Calu3 (cell line): ENCODE results near the gene HP1BP3. TPM values are rescaled to one million over a fixed set of nuclear protein-coding genes. Genes with fewer than 3 reads are reported as not detected.
A peak's percentile ranks its signal among the peaks of the same experiment; 100 is the strongest.

ENCODE experiments used
- BruUV-seq: library from RNA; stranded (reverse); fragments of 400-500 nt; replicated peaks from 2 replicates; lab custom pipeline; 2021; lab: Mats Ljungman, UMichigan
- CTCF ChIA-PET: fragments of 300-600 bp; sonication (Branson Sonifier 250); formaldehyde crosslinking; loops from one replicate; lab custom pipeline; 2022; ENCODE audit warnings: antibody characterized with exemption; lab: Charles Lee
- DNase-seq: peaks from one replicate; pipeline ENCODE4 v3.0.0; 2022
- H3K27ac Mint-ChIP-seq: one replicate; pipeline ENCODE4 v1.8.0; 2022; ENCODE audit warnings: mixed read lengths; ENCODE audit not compliant: unreplicated experiment
- H3K27me3 Mint-ChIP-seq: one replicate; pipeline ENCODE4 v1.8.0; 2022; ENCODE audit warnings: mixed read lengths; ENCODE audit not compliant: unreplicated experiment
- H3K36me3 Mint-ChIP-seq: one replicate; pipeline ENCODE4 v1.8.0; 2022; ENCODE audit warnings: mild to moderate bottlenecking, moderate library complexity, mixed read lengths; ENCODE audit not compliant: insufficient read depth, unreplicated experiment
- H3K4me1 Mint-ChIP-seq: one replicate; pipeline ENCODE4 v1.8.0; 2022; ENCODE audit warnings: mild to moderate bottlenecking, low read depth, mixed read lengths; ENCODE audit not compliant: unreplicated experiment
- H3K4me3 Mint-ChIP-seq: one replicate; pipeline ENCODE4 v1.8.0; 2022; ENCODE audit warnings: mild to moderate bottlenecking, low read depth, moderate library complexity, mixed read lengths; ENCODE audit not compliant: unreplicated experiment
- H3K9me3 Mint-ChIP-seq: one replicate; pipeline ENCODE4 v1.8.0; 2022; ENCODE audit warnings: low read depth, mixed read lengths; ENCODE audit not compliant: unreplicated experiment
- CTCF ChIP-seq: fragments of 200-600 bp; IDR thresholded peaks from one replicate; pipeline ENCODE4 v1.8.0; 2022; ENCODE audit warnings: antibody characterized with exemption; ENCODE audit not compliant: unreplicated experiment
- intact Hi-C: fragments of 100-400 bp; cut with micrococcal nuclease; formaldehyde crosslinking; loops from one replicate; pipeline ENCODE4 v1.10.0; 2022; ENCODE audit not compliant: unreplicated experiment
- total RNA-seq: library from RNA; stranded (reverse); gene quantifications from 2 replicates; pipeline ENCODE4 v1.2.3, GENCODE V29; 2022

The HP1BP3 gene
- total RNA-seq, 1 experiment from 2014 or later, result 247 TPM

GRCh38 chr1:20739225-20739624 lies 47.9 kb downstream of the HP1BP3 start:
- intact Hi-C loops, result no loop called here
- Mint-ChIP-seq H3K9me3 (no peaks in the 10 kb centered on the region), H3K27ac (no peak overlapping the region), H3K4me1 (no peaks in the 10 kb centered on the region), H3K36me3 (peaks cover 5% of the 10 kb centered on the region), H3K4me3 (no peak overlapping the region), H3K27me3 (no peaks in the 10 kb centered on the region)
- no TSS peak for BruUV-seq
- no peak for DNase-seq
- CTCF ChIA-PET, result no interaction called here
- TF ChIP-seq CTCF, result no peak

DNA sequence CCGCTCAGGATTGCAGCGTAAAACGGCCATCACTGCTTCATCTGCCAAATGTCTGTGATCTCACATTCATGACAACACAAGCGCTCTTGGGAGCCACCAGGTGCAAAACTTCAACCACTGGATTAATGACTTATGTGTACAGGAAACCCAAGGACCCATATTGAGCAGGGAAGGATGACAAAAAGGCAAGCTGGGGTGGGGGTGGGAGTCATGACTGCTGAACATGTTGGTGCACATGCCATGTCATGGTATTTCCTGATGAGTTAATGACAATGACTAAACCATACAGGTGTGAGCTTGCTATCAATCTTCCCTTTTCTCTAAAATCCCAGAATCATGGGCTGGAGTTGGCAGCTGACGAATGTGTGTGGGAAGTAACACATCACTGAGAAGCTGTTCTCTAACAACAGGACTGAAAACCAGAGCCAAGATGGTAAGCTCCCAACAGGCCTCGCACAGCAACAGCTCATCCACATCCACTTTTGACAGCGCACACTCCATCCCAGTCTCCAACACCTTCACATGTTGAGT lies 51.5 kb downstream of the HP1BP3 start:
- no peak overlapping the region for H3K27ac Mint-ChIP-seq
- intact Hi-C loops, result no loop called here
- no peak for DNase-seq
- peaks cover 21% of the 10 kb centered on the region for H3K36me3 Mint-ChIP-seq
- peaks cover 4% of the 10 kb centered on the region for H3K27me3 Mint-ChIP-seq
- no peaks in the 10 kb centered on the region for H3K9me3 Mint-ChIP-seq
- CTCF ChIA-PET, result no interaction called here
- H3K4me1 Mint-ChIP-seq, result no peaks in the 10 kb centered on the region
- TF ChIP-seq CTCF, result no peak
- no peak overlapping the region for H3K4me3 Mint-ChIP-seq
- no TSS peak for BruUV-seq

- TF ChIP-seq CTCF, result no peak
- CTCF ChIA-PET, result interaction anchor here (1.1 to 2.4 kb wide), 3 partner anchors 36 to 462 kb away, joined by 3 to 11 read pairs (median 3); no protein-coding TSS in a partner anchor
- no TSS peak for BruUV-seq
- Mint-ChIP-seq H3K36me3 (peaks cover 21% of the 10 kb centered on the region), H3K4me3 (peak overlapping the region; percentile 88), H3K27ac (peak overlapping the region; percentile 81), H3K27me3 (peaks cover 25% of the 10 kb centered on the region), H3K9me3 (no peaks in the 10 kb centered on the region), H3K4me1 (no peaks in the 10 kb centered on the region)
- DNase-seq, result no peak
- intact Hi-C loops, result loop anchor here (5.0 kb wide), 1 partner anchor 36 kb away; no protein-coding TSS in a partner anchor
Measured at GRCh38 chr1:20733360-20733975, 53.6 kb downstream of the HP1BP3 start.

GRCh38 chr1:20732588-20733359 lies 54.3 kb downstream of the HP1BP3 start, which contains the start of gene SH2D5:
Gene SH2D5, minus strand, starts transcription at chr1:20732703. Its CDS starts 4,659 bp downstream, at chr1:20728044.
- H3K4me1 Mint-ChIP-seq, result peaks cover 6% of the 10 kb centered on the region
- H3K36me3 Mint-ChIP-seq, result peaks cover 21% of the 10 kb centered on the region
- peaks cover 27% of the 10 kb centered on the region for H3K27me3 Mint-ChIP-seq
- H3K4me3 Mint-ChIP-seq, result peak within 1 kb of the TSS; percentile 88
- peak; percentile 71 for DNase-seq
- no TSS peak for BruUV-seq
- peak within 1 kb of the TSS; percentile 81 for H3K27ac Mint-ChIP-seq
- CTCF ChIA-PET, result interaction anchor here (1.0 to 2.4 kb wide), 4 partner anchors 15 to 463 kb away, joined by 3 to 11 read pairs (median 4); partner anchors contain the start of gene KIF17
- no peak for TF ChIP-seq CTCF
- intact Hi-C loops, result loop anchor here (5.0 kb wide), 1 partner anchor 35 kb away; no protein-coding TSS in a partner anchor
- H3K9me3 Mint-ChIP-seq, result no peaks in the 10 kb centered on the region
